Thymus (tissue), 11 donors: ENCODE results near the gene MRTO4. TPM values are rescaled to one million over a fixed set of nuclear protein-coding genes. Genes with fewer than 3 reads are reported as not detected.
"Not testable (repeated sequence)": the region's sequence is repeated elsewhere in the genome, so short reads cannot be mapped to it uniquely, and the experiment has no call there.

Experiments
- DNase-seq, 9 donors: peaks; one replicate each; pipeline ENCODE4 v3.0.0-alpha.2; 2013; ENCODE audit warnings: low spot score in 9 of 9, low read depth in 6 of 9, missing footprints in 1 of 9
- H3K27ac ChIP-seq, 2 donors: one replicate each; pipeline ENCODE4 v1.5.1; 2013; ENCODE audit warnings: control low read depth in 1 of 2, low read depth in 1 of 2, low read length in 1 of 2, mild to moderate bottlenecking in 1 of 2, moderate library complexity in 1 of 2
- H3K27me3 ChIP-seq, 2 donors: one replicate each; pipeline ENCODE4 v1.5.1; 2013; ENCODE audit warnings: low read length in 1 of 2; ENCODE audit not compliant: control insufficient read depth in 2 of 2, insufficient read depth in 1 of 2
- H3K36me3 ChIP-seq, 2 donors: one replicate each; pipeline ENCODE4 v1.5.1; 2013; ENCODE audit warnings: low read length in 1 of 2, mild to moderate bottlenecking in 1 of 2, moderate library complexity in 1 of 2; ENCODE audit not compliant: control insufficient read depth in 2 of 2, insufficient read depth in 2 of 2
- H3K4me1 ChIP-seq, 2 donors: one replicate each; pipeline ENCODE4 v1.5.1; 2013; ENCODE audit warnings: low read length in 2 of 2; ENCODE audit not compliant: control insufficient read depth in 2 of 2, insufficient read depth in 2 of 2
- H3K4me3 ChIP-seq, 2 donors: one replicate each; pipeline ENCODE4 v1.5.1; 2013; ENCODE audit warnings: low read length in 2 of 2, control low read depth in 1 of 2, mild to moderate bottlenecking in 1 of 2
- H3K9me3 ChIP-seq, 2 donors: one replicate each; pipeline ENCODE4 v1.5.1; 2013; ENCODE audit warnings: low read length in 1 of 2, mild to moderate bottlenecking in 1 of 2; ENCODE audit not compliant: control insufficient read depth in 2 of 2, insufficient read depth in 1 of 2
- WGBS: extraction: QIAGEN DNeasy Blood & Tissue Kit; methylation state at CpG from one replicate; pipeline ENCODE4 v1.1.7; 2013; 5-methylcytosine and 5-hydroxymethylcytosine counted together
- polyA plus RNA-seq: library from polyadenylated mRNA; stranded (reverse); fragments of 200-250 nt; gene quantifications from one replicate; pipeline ENCODE4 v1.2.3, GENCODE V29; 2013
- total RNA-seq: library from RNA; stranded (reverse); fragments of 120-200 nt; gene quantifications from one replicate; pipeline ENCODE4 v1.2.4, GENCODE V29; 2013
- donor health status: healthy.

The MRTO4 gene
- total and polyA plus RNA-seq, 2 donors: 28.4 to 35.5 TPM

GRCh38 chr1:19273106-19273843 lies 21.7 kb downstream of the MRTO4 start:
- no peak for DNase-seq
- no peaks in the 10 kb centered on the region for H3K36me3 ChIP-seq
- no peak overlapping the region for H3K27ac ChIP-seq
- H3K9me3 ChIP-seq: peaks cover 1 to 10% of the 10 kb centered on the region in 2 donors
- WGBS: 95% methylated on average over 22 of the region's 22 CpGs
- H3K27me3 ChIP-seq: peaks cover 2 to 29% of the 10 kb centered on the region in 2 donors
- no peaks in the 10 kb centered on the region for H3K4me1 ChIP-seq
- H3K4me3 ChIP-seq: no peak overlapping the region

GRCh38 chr1:19273844-19274531 lies 22.4 kb downstream of the MRTO4 start:
- peaks cover 2 to 29% of the 10 kb centered on the region in 2 donors for H3K27me3 ChIP-seq
- not testable (repeated sequence) for H3K27ac ChIP-seq, H3K36me3 ChIP-seq, H3K4me1 ChIP-seq, H3K4me3 ChIP-seq, DNase-seq, H3K9me3 ChIP-seq
- 25% methylated on average over 57 of the region's 66 CpGs for WGBS

- H3K36me3 ChIP-seq: no peaks in the 10 kb centered on the region
- H3K9me3 ChIP-seq: peaks cover 1 to 10% of the 10 kb centered on the region in 2 donors
- peaks cover 2 to 29% of the 10 kb centered on the region in 2 donors for H3K27me3 ChIP-seq
- H3K4me3 ChIP-seq: no peak overlapping the region
- whole genome bisulfite sequencing: 96% methylated on average over 5 of the region's 5 CpGs
- H3K4me1 ChIP-seq: no peaks in the 10 kb centered on the region
- no peak for DNase-seq
- H3K27ac ChIP-seq: no peak overlapping the region
These were observed 23.0 kb downstream of the MRTO4 start for GRCh38 chr1:19274636-19275035.

GRCh38 chr1:19283891-19284290 lies 32.3 kb downstream of the MRTO4 start:
- DNase-seq: no peak
- Histone ChIP-seq H3K4me3 (no peak overlapping the region), H3K9me3 (no peaks in the 10 kb centered on the region), H3K36me3 (no peaks in the 10 kb centered on the region), H3K27me3 (peaks cover 0 to 12% of the 10 kb centered on the region in 2 donors), H3K27ac (no peak overlapping the region), H3K4me1 (peaks cover under 1 to 2% of the 10 kb centered on the region in 2 donors)
- 97% methylated on average over 9 of the region's 9 CpGs for WGBS

GRCh38 chr1:19284881-19285280 lies 33.3 kb downstream of the MRTO4 start:
- Histone ChIP-seq H3K9me3 (no peaks in the 10 kb centered on the region), H3K4me3 (no peak overlapping the region), H3K27me3 (peaks cover 0 to 19% of the 10 kb centered on the region in 2 donors), H3K36me3 (no peaks in the 10 kb centered on the region), H3K4me1 (peaks cover 3 to 6% of the 10 kb centered on the region in 2 donors), H3K27ac (no peak overlapping the region)
- 93% methylated on average over 8 of the region's 8 CpGs for WGBS
- no peak for DNase-seq

- DNase-seq, H3K4me3 ChIP-seq, H3K4me1 ChIP-seq, H3K9me3 ChIP-seq, H3K27ac ChIP-seq, H3K36me3 ChIP-seq: not testable (repeated sequence)
- peaks cover 0 to 19% of the 10 kb centered on the region in 2 donors for H3K27me3 ChIP-seq
- 95% methylated on average over 3 of the region's 3 CpGs for WGBS
These were observed 33.8 kb downstream of the MRTO4 start for GRCh38 chr1:19285366-19285765.

GRCh38 chr1:19285807-19286206 lies 34.2 kb downstream of the MRTO4 start:
- not testable (repeated sequence) for H3K27ac ChIP-seq, H3K36me3 ChIP-seq, H3K4me1 ChIP-seq, DNase-seq, H3K4me3 ChIP-seq, H3K9me3 ChIP-seq
- peaks cover 0 to 19% of the 10 kb centered on the region in 2 donors for H3K27me3 ChIP-seq
- WGBS: 97% methylated on average over 3 of the region's 3 CpGs

GRCh38 chr1:19287436-19288185 lies 36.0 kb downstream of the MRTO4 start:
- H3K36me3 ChIP-seq: no peaks in the 10 kb centered on the region

More at GRCh38 chr1:19287436-19288185, 36.0 kb downstream of the MRTO4 start:
- peaks cover 0 to 1% of the 10 kb centered on the region in 2 donors for H3K9me3 ChIP-seq
- DNase-seq: no peak
- no peak overlapping the region for H3K4me3 ChIP-seq
- peaks cover 0 to 19% of the 10 kb centered on the region in 2 donors for H3K27me3 ChIP-seq
- WGBS: 96% methylated on average over 13 of the region's 13 CpGs
- H3K27ac ChIP-seq: no peak overlapping the region
- H3K4me1 ChIP-seq: peaks cover 3 to 6% of the 10 kb centered on the region in 2 donors
